NCI-H1930 (cell line): Measurements from ENCODE around the gene TMEM134.
"Not testable (repeated sequence)": the region's sequence is repeated elsewhere in the genome, so short reads cannot be mapped to it uniquely, and the experiment has no call there.

ENCODE experiments used
- DNase-seq, 2 experiments: peaks; one replicate each; lab custom pipeline; 2025; lab: John Stamatoyannopoulos, UW

TMEM134 gene

GRCh38 chr11:67485873-67486361 lies 16.9 kb upstream of the TMEM134 start:
- not testable (repeated sequence) for DNase-seq

GRCh38 chr11:67484847-67485311 lies 15.8 kb upstream of the TMEM134 start:
- no peak for DNase-seq

GRCh38 chr11:67483831-67484665 lies 15.0 kb upstream of the TMEM134 start:
- no peak for DNase-seq

- peak; percentile 96 to 98 for DNase-seq
These were observed 14.1 kb upstream of the TMEM134 start, which contains the start of gene AIP for GRCh38 chr11:67482827-67483798. Gene AIP (plus strand): TSS chr11:67483026. CDS start chr11:67483159, 133 bp downstream.

GRCh38 chr11:67482275-67482826 lies 13.3 kb upstream of the TMEM134 start:
- DNase-seq, result no peak

- DNase-seq, result not testable (repeated sequence)
These were observed 8.4 kb upstream of the TMEM134 start for GRCh38 chr11:67477344-67478050.

- DNase-seq, result not testable (repeated sequence)
These were observed 7.6 kb upstream of the TMEM134 start for GRCh38 chr11:67476692-67477091.

- DNase-seq, result no peak
These were observed 3.8 kb upstream of the TMEM134 start for GRCh38 chr11:67472882-67473281.

- DNase-seq, result no peak
These were observed 1.4 kb upstream of the TMEM134 start for GRCh38 chr11:67470337-67471002.

GRCh38 chr11:67469508-67469811 lies 409 bp upstream of the TMEM134 start:
- no peak for DNase-seq

GRCh38 chr11:67468456-67468758 lies 644 bp downstream of the TMEM134 start:
- no peak for DNase-seq

- DNase-seq, result no peak
These were observed 995 bp downstream of the TMEM134 start for GRCh38 chr11:67468056-67468455.

- no peak for DNase-seq
These were observed 1.9 kb downstream of the TMEM134 start for GRCh38 chr11:67466962-67467771.

- no peak for DNase-seq
These were observed 2.7 kb downstream of the TMEM134 start for GRCh38 chr11:67466367-67466766.

GRCh38 chr11:67465530-67465929 lies 3.5 kb downstream of the TMEM134 start:
- not testable (repeated sequence) for DNase-seq

- DNase-seq, result no peak
These were observed 3.9 kb downstream of the TMEM134 start for GRCh38 chr11:67465189-67465510.

GRCh38 chr11:67464411-67465188 lies 4.5 kb downstream of the TMEM134 start:
- DNase-seq, result peak; percentile 81 to 83

- no peak for DNase-seq
These were observed 5.2 kb downstream of the TMEM134 start for GRCh38 chr11:67463680-67464410.

GRCh38 chr11:67463186-67463585 lies 5.9 kb downstream of the TMEM134 start:
- no peak for DNase-seq
